ENCODE results near the gene SULT2B1.

The SULT2B1 gene

GRCh38 chr19:48606463-48607358 is 54.7 kb downstream of the SULT2B1 start, which contains the start of gene SPACA4:
TSS of gene SPACA4 (plus strand) at chr19:48606742. CDS start at chr19:48606979, 237 bp downstream.
- DNase-seq, result no peak

GRCh38 chr19:48607359-48607755 is 55.4 kb downstream of the SULT2B1 start:
- DNase-seq, result no peak

GRCh38 chr19:48608798-48609263 is 56.9 kb downstream of the SULT2B1 start:
- DNase-seq, result peak; percentile 49 to 54

GRCh38 chr19:48609571-48610108 is 57.7 kb downstream of the SULT2B1 start:
- no peak for DNase-seq

- DNase-seq, result no peak
Observed at GRCh38 chr19:48611872-48612271, 59.9 kb downstream of the SULT2B1 start.

GRCh38 chr19:48613024-48613851 is 61.3 kb downstream of the SULT2B1 start:
- no peak for DNase-seq

GRCh38 chr19:48613852-48614435 is 62.0 kb downstream of the SULT2B1 start:
- DNase-seq, result no peak

GRCh38 chr19:48614436-48615230 is 62.7 kb downstream of the SULT2B1 start, which contains the start of gene FAM83E:
TSS of gene FAM83E (minus strand) at chr19:48615076. CDS start at chr19:48613372, 1,704 bp downstream.
- no peak for DNase-seq

- DNase-seq, result no peak
Observed at GRCh38 chr19:48615231-48616040, 63.5 kb downstream of the SULT2B1 start.

- no peak for DNase-seq
Observed at GRCh38 chr19:48616041-48616436, 64.1 kb downstream of the SULT2B1 start.

GRCh38 chr19:48616491-48617056 is 64.6 kb downstream of the SULT2B1 start:
- no peak for DNase-seq

GRCh38 chr19:48617146-48617937 is 65.4 kb downstream of the SULT2B1 start:
- DNase-seq, result no peak

GRCh38 chr19:48618278-48618915 is 66.4 kb downstream of the SULT2B1 start:
- DNase-seq, result no peak

GRCh38 chr19:48618916-48619691 is 67.1 kb downstream of the SULT2B1 start, which contains the start of the genes RPL18 and SPHK2:
TSS of gene RPL18 (minus strand) at chr19:48619178. CDS start at chr19:48619143, 35 bp downstream.
TSS of gene SPHK2 (plus strand) at chr19:48619506. CDS start at chr19:48620515, 1,009 bp downstream.
- peak; percentile 89 to 93 for DNase-seq

GRCh38 chr19:48619692-48620585 is 68.0 kb downstream of the SULT2B1 start:
- no peak for DNase-seq

- DNase-seq, result no peak
Observed at GRCh38 chr19:48623556-48624066, 71.6 kb downstream of the SULT2B1 start.
